OCI-M2 (cell line): Measurements from ENCODE around the gene SLC1A3.

Experiments
- DNase-seq: peaks from one replicate; lab custom pipeline; 2025; ENCODE audit not compliant: unreplicated experiment; lab: John Stamatoyannopoulos, UW

SLC1A3 gene

DNA sequence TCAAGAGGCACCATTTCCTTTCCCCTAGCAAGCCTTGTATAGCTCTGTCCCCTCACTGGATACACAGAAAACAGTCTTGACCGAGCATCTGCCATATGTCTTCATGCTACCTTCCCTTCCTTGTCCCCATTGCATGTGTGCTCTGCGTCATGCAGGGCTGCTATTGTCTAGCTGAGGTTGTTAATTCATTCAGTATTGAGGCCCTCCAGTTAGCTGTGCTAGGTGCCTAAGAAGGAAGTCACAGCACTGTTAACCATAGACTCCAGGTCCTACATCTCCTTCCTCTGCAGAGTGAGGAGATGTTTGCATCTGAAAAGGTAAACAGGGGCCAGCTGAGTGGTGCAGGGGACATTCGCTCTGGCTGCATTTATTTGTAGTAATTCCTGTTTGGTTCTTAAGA lies 48.2 kb downstream of the SLC1A3 start:
- no peak for DNase-seq

GRCh38 chr5:36655161-36655560 lies 48.8 kb downstream of the SLC1A3 start:
- no peak for DNase-seq

- no peak for DNase-seq
These were observed 50.1 kb downstream of the SLC1A3 start for GRCh38 chr5:36656556-36656955.

GRCh38 chr5:36657563-36657995 lies 51.2 kb downstream of the SLC1A3 start:
- no peak for DNase-seq

GRCh38 chr5:36658038-36658756 lies 51.8 kb downstream of the SLC1A3 start:
- no peak for DNase-seq

DNA sequence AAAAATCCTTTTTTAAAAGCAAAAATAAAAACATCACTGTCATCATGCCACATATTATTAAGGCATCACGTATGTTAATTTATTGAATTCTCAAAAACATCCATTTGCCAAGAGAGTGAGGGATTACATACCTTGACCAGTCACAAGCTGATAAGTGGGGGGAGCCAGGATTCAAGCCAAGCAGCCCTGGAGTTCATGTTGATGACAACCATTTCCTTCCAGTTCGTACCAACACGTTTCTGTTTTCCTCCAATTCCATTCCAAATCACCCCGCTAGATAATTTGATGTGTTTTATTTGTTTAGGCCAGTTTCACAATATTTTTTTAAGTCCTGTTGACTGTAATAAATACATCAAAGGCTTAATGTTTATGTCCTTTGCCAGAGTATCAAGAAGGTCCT lies 53.0 kb downstream of the SLC1A3 start:
- no peak for DNase-seq

GRCh38 chr5:36660397-36661049 lies 54.1 kb downstream of the SLC1A3 start:
- DNase-seq = no peak

GRCh38 chr5:36661456-36662220 lies 55.2 kb downstream of the SLC1A3 start:
- no peak for DNase-seq

DNA sequence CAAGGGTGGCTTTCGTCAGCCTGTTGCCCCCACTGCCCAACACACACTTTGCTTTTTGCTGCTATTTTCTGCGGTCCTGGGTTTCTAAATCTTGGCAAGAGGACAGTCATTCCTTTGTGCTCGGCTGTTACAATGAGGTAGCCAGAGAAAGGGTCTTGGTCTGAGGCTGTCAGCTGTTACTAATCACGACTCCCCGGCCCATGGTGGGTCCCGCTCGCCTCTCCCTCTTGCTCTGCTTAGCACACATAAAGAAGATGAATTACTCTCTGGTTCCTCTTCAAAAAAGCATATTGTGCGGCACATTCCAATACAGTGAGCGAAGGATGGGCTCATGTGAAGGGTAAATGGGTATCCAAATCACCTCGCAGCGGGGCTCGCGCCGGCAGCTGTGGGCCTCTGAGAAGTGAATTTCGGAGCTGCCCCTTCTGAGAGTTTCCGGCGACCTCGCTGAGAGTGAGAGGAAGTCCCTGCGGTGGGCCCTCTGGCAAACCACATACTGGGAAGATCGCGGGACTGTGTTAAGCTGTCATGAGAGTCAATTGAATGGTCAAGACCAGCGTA lies 56.0 kb downstream of the SLC1A3 start:
- DNase-seq = no peak

DNA sequence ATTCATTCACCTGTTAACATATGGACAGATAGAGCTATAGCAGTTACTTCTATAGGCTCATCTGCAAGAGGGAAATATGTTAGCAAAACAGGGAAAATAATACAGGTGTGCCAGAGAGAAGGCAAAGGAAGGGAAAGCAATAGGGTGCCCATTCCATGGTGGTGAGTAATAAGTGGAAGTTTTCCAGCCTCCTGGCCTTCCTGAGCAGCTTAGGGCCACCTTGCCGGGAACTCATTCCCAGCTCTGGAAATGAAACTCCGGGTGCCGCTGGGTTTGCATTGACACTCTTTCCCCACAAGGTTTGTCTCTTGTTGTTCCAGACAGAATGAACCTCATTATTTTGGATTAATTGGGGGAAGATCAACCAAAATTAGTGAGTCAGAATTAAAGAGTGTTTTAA lies 58.4 kb downstream of the SLC1A3 start:
- no peak for DNase-seq

- DNase-seq = no peak
These were observed 59.2 kb downstream of the SLC1A3 start for GRCh38 chr5:36665628-36666027.

- DNase-seq = no peak
These were observed 59.9 kb downstream of the SLC1A3 start for GRCh38 chr5:36666274-36666673.

DNA sequence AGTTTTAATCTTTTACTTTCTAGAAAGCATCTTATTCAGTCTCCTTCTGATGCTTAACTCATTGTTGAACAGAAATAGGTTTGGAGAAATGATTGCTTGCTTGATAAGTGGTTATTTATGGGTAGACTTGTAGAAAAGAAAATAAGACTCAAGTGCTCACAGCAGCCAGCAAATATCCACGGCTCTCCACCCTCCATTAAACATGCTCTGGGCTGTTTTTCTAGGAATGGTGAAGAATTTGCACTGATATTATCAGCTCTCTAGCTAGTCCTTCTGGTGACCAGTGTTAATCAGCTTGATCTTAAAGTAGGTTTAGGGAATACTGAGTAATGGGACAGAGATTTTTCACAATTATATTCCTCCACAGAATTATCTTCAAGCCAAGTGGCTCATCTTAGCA lies 60.6 kb downstream of the SLC1A3 start:
- no peak for DNase-seq

DNA sequence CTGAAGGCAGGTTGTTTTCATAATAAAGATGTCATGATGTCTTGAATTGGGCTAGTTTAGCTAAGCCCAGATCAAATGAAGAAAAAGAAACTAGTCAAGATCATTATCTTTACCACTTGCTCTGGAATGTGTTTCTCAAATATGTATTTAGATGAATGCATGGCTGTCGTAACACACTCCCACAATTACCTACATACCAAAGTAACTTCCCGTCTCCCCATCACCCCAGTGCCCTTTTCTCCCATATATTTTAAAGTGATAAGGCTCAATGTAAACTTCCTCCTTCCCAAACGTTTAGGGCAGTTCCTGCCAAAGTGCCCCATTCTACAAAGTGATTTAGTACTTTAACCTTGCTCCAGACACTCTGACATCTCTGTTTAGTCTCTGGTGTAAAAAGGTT lies 61.4 kb downstream of the SLC1A3 start:
- no peak for DNase-seq

DNA sequence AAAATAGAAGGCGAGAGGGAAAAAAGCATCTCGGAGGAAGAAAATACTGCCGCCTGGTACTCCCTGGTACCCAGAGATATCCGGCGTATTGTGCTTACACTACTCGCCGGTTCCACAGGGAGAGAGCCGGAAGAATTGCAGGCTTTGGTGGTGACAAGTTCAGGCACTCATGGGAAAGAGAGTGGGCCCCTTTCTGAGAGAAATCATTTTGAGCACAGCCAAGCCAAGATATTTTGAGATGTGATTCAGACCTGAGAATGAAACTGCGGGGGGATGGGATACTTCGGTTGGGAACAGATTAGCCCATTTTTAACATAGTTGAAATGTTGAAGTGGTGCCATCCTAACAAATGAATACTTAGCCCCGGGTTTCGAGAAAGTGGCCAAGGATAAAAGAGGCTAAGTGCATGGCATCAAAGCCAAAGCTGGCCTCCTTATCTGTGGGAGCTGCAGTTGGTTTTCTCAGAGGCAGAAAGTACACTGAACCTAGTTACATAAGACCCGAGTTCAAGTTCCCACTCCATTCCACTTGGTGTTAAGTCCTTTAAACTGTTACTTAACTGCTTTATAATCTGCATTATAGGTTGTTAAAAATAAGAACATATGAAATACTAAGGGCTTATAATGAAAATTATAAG lies 62.7 kb downstream of the SLC1A3 start:
- no peak for DNase-seq

- DNase-seq = no peak
These were observed 64.1 kb downstream of the SLC1A3 start for GRCh38 chr5:36670548-36670947.

GRCh38 chr5:36675282-36675681 lies 68.9 kb downstream of the SLC1A3 start:
- DNase-seq = no peak

GRCh38 chr5:36679221-36679989 lies 73.0 kb downstream of the SLC1A3 start:
- no peak for DNase-seq

GRCh38 chr5:36680066-36680465 lies 73.7 kb downstream of the SLC1A3 start:
- no peak for DNase-seq

GRCh38 chr5:36681711-36682110 lies 75.3 kb downstream of the SLC1A3 start:
- no peak for DNase-seq

DNA sequence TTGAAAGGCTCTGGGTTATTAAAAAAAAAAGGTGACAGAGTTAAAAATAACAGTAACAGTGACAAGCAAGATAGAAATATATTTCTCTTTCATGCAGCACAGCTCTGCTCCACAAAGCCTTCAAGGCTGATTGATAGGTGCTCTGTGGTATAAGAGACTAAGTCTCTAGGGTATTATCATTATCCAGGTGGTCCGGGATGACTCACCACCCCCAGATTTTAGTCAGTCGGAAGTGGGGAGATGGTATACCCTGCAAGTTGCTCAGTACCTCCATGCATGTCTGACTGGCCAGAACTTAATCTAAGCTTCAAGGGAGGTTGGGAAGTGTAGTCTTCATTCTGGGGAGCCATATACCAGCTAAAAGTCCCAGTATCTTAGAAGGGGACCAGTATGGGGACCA lies 76.1 kb downstream of the SLC1A3 start:
- DNase-seq = no peak
